ENCODE measurements around the gene CPT2. TPM values are rescaled to one million over a fixed set of nuclear protein-coding genes. Genes with fewer than 3 reads are reported as not detected.

The CPT2 gene
- total RNA-seq, 4 donors from 2014 or later: 11.4 to 19.1 (median 16.0) TPM

GRCh38 chr1:53186533-53186932, 10.1 kb upstream of the CPT2 start:
- 81% methylated on average over 3 of the region's 3 CpGs for WGBS
- no peak overlapping the region for H3K27ac ChIP-seq (replicated peaks in 1 of 4)
- no peak overlapping the region for H3K4me3 ChIP-seq
- H3K4me1 ChIP-seq: peaks cover 0 to 15% (median 4%) of the 10 kb centered on the region in 4 donors
- intact Hi-C loops (cut with DNase I): loop anchor here (10.0 kb wide), 3 partner anchors 122 to 262 kb away; partner anchors contain the start of genes ECHDC2, PODN and SCP2
- no peak for DNase-seq (ENCODE audit: extremely low spot score)
- H3K9me3 ChIP-seq: no peaks in the 10 kb centered on the region
- H3K27me3 ChIP-seq: no peaks in the 10 kb centered on the region
- TF ChIP-seq POLR2A (IDR thresholded peaks at IDR 0.05; ENCODE audit: low read depth) (no peak), EP300 (IDR thresholded peaks at IDR 0.05) (no peak), POLR2AphosphoS5 (IDR thresholded peaks at IDR 0.05) (no peak), CTCF (IDR thresholded peaks at IDR 0.05) (no peak)
- no peaks in the 10 kb centered on the region for H3K36me3 ChIP-seq

- Histone ChIP-seq H3K9me3 (no peaks in the 10 kb centered on the region), H3K27me3 (no peaks in the 10 kb centered on the region), H3K27ac (replicated peaks in 1 of 4) (no peak overlapping the region), H3K36me3 (no peaks in the 10 kb centered on the region), H3K4me3 (no peak overlapping the region), H3K4me1 (peaks cover 0 to 6% (median under 1%) of the 10 kb centered on the region in 4 donors)
- WGBS: 84% methylated on average over 1 of the region's 1 CpG
- TF ChIP-seq CTCF (IDR thresholded peaks at IDR 0.05) (no peak), POLR2AphosphoS5 (IDR thresholded peaks at IDR 0.05) (no peak), EP300 (IDR thresholded peaks at IDR 0.05) (no peak), POLR2A (IDR thresholded peaks at IDR 0.05; ENCODE audit: low read depth) (no peak)
- intact Hi-C loops (cut with DNase I): loop anchor here (10.0 kb wide), 3 partner anchors 123 to 263 kb away; partner anchors contain the start of genes ECHDC2, PODN and SCP2
- no peak for DNase-seq (ENCODE audit: extremely low spot score)
Observed at GRCh38 chr1:53187401-53187800, 9.2 kb upstream of the CPT2 start.

GRCh38 chr1:53188099-53188498, 8.5 kb upstream of the CPT2 start:
- Histone ChIP-seq H3K27ac (replicated peaks in 1 of 4) (no peak overlapping the region), H3K4me1 (no peaks in the 10 kb centered on the region), H3K27me3 (no peaks in the 10 kb centered on the region), H3K9me3 (no peaks in the 10 kb centered on the region), H3K4me3 (no peak overlapping the region), H3K36me3 (no peaks in the 10 kb centered on the region)
- WGBS: 77% methylated on average over 4 of the region's 4 CpGs
- TF ChIP-seq CTCF (IDR thresholded peaks at IDR 0.05) (no peak), POLR2AphosphoS5 (IDR thresholded peaks at IDR 0.05) (no peak), EP300 (IDR thresholded peaks at IDR 0.05) (no peak), POLR2A (IDR thresholded peaks at IDR 0.05; ENCODE audit: low read depth) (no peak)
- intact Hi-C loops (cut with DNase I): loop anchor here (10.0 kb wide), 3 partner anchors 123 to 263 kb away; partner anchors contain the start of genes ECHDC2, PODN and SCP2
- DNase-seq (ENCODE audit: extremely low spot score): no peak

- no peaks in the 10 kb centered on the region for H3K4me1 ChIP-seq
- H3K9me3 ChIP-seq: no peaks in the 10 kb centered on the region
- no peak for DNase-seq (ENCODE audit: extremely low spot score)
- no peak overlapping the region for H3K27ac ChIP-seq (replicated peaks in 1 of 4)
- no peak for TF ChIP-seq CTCF (IDR thresholded peaks at IDR 0.05)
- TF ChIP-seq POLR2AphosphoS5 (IDR thresholded peaks at IDR 0.05): no peak
- TF ChIP-seq POLR2A (IDR thresholded peaks at IDR 0.05; ENCODE audit: low read depth): no peak
- TF ChIP-seq EP300 (IDR thresholded peaks at IDR 0.05): no peak
- WGBS: 79% methylated on average over 5 of the region's 5 CpGs
- intact Hi-C loops (cut with DNase I): loop anchor here (10.0 kb wide), 3 partner anchors 124 to 264 kb away; partner anchors contain the start of genes ECHDC2, PODN and SCP2
- no peaks in the 10 kb centered on the region for H3K27me3 ChIP-seq
- no peaks in the 10 kb centered on the region for H3K36me3 ChIP-seq
- no peak overlapping the region for H3K4me3 ChIP-seq
Observed at GRCh38 chr1:53189061-53189460, 7.6 kb upstream of the CPT2 start.

GRCh38 chr1:53190210-53190611, 6.4 kb upstream of the CPT2 start:
- Histone ChIP-seq H3K27me3 (no peaks in the 10 kb centered on the region), H3K27ac (replicated peaks in 1 of 4) (no peak overlapping the region), H3K36me3 (no peaks in the 10 kb centered on the region), H3K4me1 (peaks cover under 1 to 4% (median 4%) of the 10 kb centered on the region in 4 donors), H3K4me3 (no peak overlapping the region), H3K9me3 (no peaks in the 10 kb centered on the region)
- no peak for DNase-seq (ENCODE audit: extremely low spot score)
- 84% methylated on average over 10 of the region's 10 CpGs for WGBS
- intact Hi-C loops (cut with DNase I): no loop called here
- TF ChIP-seq EP300 (IDR thresholded peaks at IDR 0.05) (no peak), CTCF (IDR thresholded peaks at IDR 0.05) (no peak), POLR2AphosphoS5 (IDR thresholded peaks at IDR 0.05) (no peak)
